ENCODE data around the gene CSNK2B. TPM values are rescaled to one million over a fixed set of nuclear protein-coding genes. Genes with fewer than 3 reads are reported as not detected.

CSNK2B gene
- total and polyA plus RNA-seq, 9 of the 15 experiments (the other 6 are each of a cell fraction or from before 2014, with no cell fraction given), result 120 to 1,126 (median 529) TPM

DNA sequence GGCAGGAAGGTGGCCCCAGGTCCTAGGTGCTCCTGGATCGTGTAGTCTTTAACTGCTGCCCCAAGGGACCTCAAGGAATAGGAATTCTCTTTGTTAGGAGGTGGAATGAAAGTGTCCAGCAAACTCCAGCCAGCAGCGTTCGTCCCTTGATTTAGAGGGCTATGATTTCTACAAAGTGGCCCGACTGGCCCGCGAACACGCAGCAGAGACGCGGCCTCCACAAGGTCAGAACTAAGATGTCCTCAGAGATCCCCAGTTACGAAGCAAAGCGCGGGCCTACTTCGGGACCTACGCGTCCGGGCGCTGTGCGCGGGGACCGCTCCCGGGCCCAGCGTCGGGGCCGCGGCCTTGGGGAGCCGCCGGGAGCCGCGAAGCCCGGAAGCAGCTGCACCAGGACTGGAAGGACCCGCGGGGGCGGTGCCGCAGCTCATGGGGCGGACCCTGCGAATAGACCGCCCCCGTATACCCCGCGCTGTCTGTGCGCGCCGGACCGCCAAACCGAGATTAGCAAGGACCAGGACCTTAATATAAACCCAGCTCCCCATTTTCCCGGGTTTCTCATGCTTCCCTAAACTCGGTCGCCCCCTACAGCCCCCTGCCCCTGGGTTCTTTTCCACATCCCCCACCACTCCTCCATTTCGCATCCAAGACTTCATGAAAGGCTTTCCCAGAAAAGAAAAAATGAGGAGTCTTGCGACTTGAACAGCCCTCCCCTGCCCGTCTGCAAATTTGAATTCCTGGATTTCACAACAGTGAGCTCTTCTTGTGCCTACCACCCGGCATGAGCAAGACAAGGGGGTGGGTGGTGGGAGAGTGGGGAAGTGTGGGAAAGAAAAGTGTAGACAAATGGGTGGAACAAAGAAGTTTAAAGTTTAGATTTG is 5.3 kb upstream of the CSNK2B start, which contains the start of gene C6orf47 (continued):
- TF ChIP-seq, protein P1, sequence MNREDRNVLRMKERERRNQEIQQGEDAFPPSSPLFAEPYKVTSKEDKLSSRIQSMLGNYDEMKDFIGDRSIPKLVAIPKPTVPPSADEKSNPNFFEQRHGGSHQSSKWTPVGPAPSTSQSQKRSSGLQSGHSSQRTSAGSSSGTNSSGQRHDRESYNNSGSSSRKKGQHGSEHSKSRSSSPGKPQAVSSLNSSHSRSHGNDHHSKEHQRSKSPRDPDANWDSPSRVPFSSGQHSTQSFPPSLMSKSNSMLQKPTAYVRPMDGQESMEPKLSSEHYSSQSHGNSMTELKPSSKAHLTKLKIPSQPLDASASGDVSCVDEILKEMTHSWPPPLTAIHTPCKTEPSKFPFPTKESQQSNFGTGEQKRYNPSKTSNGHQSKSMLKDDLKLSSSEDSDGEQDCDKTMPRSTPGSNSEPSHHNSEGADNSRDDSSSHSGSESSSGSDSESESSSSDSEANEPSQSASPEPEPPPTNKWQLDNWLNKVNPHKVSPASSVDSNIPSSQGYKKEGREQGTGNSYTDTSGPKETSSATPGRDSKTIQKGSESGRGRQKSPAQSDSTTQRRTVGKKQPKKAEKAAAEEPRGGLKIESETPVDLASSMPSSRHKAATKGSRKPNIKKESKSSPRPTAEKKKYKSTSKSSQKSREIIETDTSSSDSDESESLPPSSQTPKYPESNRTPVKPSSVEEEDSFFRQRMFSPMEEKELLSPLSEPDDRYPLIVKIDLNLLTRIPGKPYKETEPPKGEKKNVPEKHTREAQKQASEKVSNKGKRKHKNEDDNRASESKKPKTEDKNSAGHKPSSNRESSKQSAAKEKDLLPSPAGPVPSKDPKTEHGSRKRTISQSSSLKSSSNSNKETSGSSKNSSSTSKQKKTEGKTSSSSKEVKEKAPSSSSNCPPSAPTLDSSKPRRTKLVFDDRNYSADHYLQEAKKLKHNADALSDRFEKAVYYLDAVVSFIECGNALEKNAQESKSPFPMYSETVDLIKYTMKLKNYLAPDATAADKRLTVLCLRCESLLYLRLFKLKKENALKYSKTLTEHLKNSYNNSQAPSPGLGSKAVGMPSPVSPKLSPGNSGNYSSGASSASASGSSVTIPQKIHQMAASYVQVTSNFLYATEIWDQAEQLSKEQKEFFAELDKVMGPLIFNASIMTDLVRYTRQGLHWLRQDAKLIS (CRISPR knock-in tag; IDR thresholded peaks at IDR 0.05), result peak; percentile 88
- 0 out of 2 replicates have a peak, but pooled peaks have one; percentile 19 for TF ChIP-seq DDX20 (tag; IDR thresholded peaks at IDR 0.05; ENCODE audit: low read depth)
- peak; percentile 96 for TF ChIP-seq RBFOX2 (IDR thresholded peaks at IDR 0.05; ENCODE audit: low read depth, low read length)
- TF ChIP-seq ZZZ3 (IDR thresholded peaks at IDR 0.05), result no peak
- 0 out of 2 replicates have a peak, but pooled peaks have one; percentile 5 for TF ChIP-seq ZNF134 (CRISPR knock-in tag; conservative IDR thresholded peaks at IDR 0.05)
- 0 out of 2 replicates have a peak, but pooled peaks have one; percentile 10 for TF ChIP-seq ZEB2 (IDR thresholded peaks at IDR 0.05)
- TF ChIP-seq, protein P2, sequence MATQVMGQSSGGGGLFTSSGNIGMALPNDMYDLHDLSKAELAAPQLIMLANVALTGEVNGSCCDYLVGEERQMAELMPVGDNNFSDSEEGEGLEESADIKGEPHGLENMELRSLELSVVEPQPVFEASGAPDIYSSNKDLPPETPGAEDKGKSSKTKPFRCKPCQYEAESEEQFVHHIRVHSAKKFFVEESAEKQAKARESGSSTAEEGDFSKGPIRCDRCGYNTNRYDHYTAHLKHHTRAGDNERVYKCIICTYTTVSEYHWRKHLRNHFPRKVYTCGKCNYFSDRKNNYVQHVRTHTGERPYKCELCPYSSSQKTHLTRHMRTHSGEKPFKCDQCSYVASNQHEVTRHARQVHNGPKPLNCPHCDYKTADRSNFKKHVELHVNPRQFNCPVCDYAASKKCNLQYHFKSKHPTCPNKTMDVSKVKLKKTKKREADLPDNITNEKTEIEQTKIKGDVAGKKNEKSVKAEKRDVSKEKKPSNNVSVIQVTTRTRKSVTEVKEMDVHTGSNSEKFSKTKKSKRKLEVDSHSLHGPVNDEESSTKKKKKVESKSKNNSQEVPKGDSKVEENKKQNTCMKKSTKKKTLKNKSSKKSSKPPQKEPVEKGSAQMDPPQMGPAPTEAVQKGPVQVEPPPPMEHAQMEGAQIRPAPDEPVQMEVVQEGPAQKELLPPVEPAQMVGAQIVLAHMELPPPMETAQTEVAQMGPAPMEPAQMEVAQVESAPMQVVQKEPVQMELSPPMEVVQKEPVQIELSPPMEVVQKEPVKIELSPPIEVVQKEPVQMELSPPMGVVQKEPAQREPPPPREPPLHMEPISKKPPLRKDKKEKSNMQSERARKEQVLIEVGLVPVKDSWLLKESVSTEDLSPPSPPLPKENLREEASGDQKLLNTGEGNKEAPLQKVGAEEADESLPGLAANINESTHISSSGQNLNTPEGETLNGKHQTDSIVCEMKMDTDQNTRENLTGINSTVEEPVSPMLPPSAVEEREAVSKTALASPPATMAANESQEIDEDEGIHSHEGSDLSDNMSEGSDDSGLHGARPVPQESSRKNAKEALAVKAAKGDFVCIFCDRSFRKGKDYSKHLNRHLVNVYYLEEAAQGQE (IDR thresholded peaks at IDR 0.05; ENCODE audit: borderline replicate concordance), result peak; percentile 67
- TF ChIP-seq, protein P2 (CRISPR knock-in tag; IDR thresholded peaks at IDR 0.05; ENCODE audit: low read depth), result peak; percentile 92
- TF ChIP-seq NFIX (CRISPR knock-in tag; IDR thresholded peaks at IDR 0.05; ENCODE audit: low read depth), result no peak; the same call in 1 of the 2 replicates
- TF ChIP-seq POLR2G (IDR thresholded peaks at IDR 0.05; ENCODE audit: low read depth, low read length), result peak; percentile 99
- TF ChIP-seq CAMTA2 (CRISPR knock-in tag; conservative IDR thresholded peaks at IDR 0.05), result peak; percentile 98
- TF ChIP-seq TEAD1 (CRISPR knock-in tag; IDR thresholded peaks at IDR 0.05), result peak; percentile 3 to 75; a peak in 2 of 4 replicates
- no peak; the same call in 1 of the 2 replicates for TF ChIP-seq MAFK (IDR thresholded peaks at IDR 0.05; ENCODE audit: low read length)
- TF ChIP-seq, protein P3, sequence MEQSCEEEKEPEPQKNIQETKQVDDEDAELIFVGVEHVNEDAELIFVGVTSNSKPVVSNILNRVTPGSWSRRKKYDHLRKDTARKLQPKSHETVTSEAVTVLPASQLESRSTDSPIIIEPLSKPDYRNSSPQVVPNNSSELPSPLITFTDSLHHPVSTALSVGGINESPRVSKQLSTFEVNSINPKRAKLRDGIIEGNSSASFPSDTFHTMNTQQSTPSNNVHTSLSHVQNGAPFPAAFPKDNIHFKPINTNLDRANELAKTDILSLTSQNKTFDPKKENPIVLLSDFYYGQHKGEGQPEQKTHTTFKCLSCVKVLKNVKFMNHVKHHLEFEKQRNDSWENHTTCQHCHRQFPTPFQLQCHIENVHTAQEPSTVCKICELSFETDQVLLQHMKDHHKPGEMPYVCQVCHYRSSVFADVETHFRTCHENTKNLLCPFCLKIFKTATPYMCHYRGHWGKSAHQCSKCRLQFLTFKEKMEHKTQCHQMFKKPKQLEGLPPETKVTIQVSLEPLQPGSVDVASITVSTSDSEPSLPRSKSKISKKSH (CRISPR knock-in tag; IDR thresholded peaks at IDR 0.05), result peak; percentile 95
